HepG2 (cell line): ENCODE data around the gene MNT. TPM values are rescaled to one million over a fixed set of nuclear protein-coding genes. Genes with fewer than 3 reads are reported as not detected.
A peak's percentile ranks its signal among the peaks of the same experiment; 100 is the strongest.

Source experiments
- CHCHD3 ChIP-seq: sonication (generic); formaldehyde crosslinking; IDR thresholded peaks from 2 replicates; pipeline ENCODE4 v1.8.0; 2022; ENCODE audit warnings: mild to moderate bottlenecking, missing genetic modification reagents, moderate library complexity
- DNMT1 ChIP-seq: sonication (generic); formaldehyde crosslinking; IDR thresholded peaks from 2 replicates; pipeline ENCODE4 v1.5.1; 2020; ENCODE audit warnings: mild to moderate bottlenecking, missing genetic modification reagents
- ELF3 ChIP-seq: IDR thresholded peaks from 2 replicates; pipeline ENCODE4 v1.6.1; 2016; ENCODE audit warnings: missing genetic modification reagents, missing compliant biosample characterization
- FOXJ3 ChIP-seq: sonication (generic); formaldehyde crosslinking; IDR thresholded peaks from 2 replicates; pipeline ENCODE4 v1.4.0; 2020; ENCODE audit warnings: missing genetic modification reagents, mild to moderate bottlenecking, borderline replicate concordance
- GATAD1 ChIP-seq: IDR thresholded peaks from 2 replicates; pipeline ENCODE4 v1.6.1; 2016; ENCODE audit warnings: missing genetic modification reagents, missing compliant biosample characterization
- HNF4A ChIP-seq: sonication (generic); formaldehyde crosslinking; IDR thresholded peaks from 2 replicates; pipeline ENCODE4 v1.4.0; 2020; ENCODE audit warnings: missing genetic modification reagents
- JUND ChIP-seq: sonication (generic); formaldehyde crosslinking; IDR thresholded peaks from 2 replicates; pipeline ENCODE4 v1.8.0; 2022; ENCODE audit warnings: mild to moderate bottlenecking, missing genetic modification reagents
- NFKBIZ ChIP-seq: IDR thresholded peaks from 2 replicates; pipeline ENCODE4 v1.6.1; 2018; ENCODE audit warnings: missing genetic modification reagents, missing compliant biosample characterization
- NRL ChIP-seq: sonication (generic); formaldehyde crosslinking; IDR thresholded peaks from 2 replicates; pipeline ENCODE4 v1.5.0; 2020; ENCODE audit warnings: missing genetic modification reagents, mild to moderate bottlenecking, moderate library complexity, borderline replicate concordance
- POLR2AphosphoS5 ChIP-seq: IDR thresholded peaks from 2 replicates; pipeline ENCODE4 v1.6.1; 2012; ENCODE audit warnings: low read depth, low read length
- SNRNP70 ChIP-seq: fragments of 200-400 bp; formaldehyde crosslinking; IDR thresholded peaks from 2 replicates; pipeline ENCODE4 v1.6.1; 2017; ENCODE audit warnings: mild to moderate bottlenecking, low read depth, low read length, moderate library complexity
- ZNF317 ChIP-seq: sonication (generic); formaldehyde crosslinking; IDR thresholded peaks from 2 replicates; pipeline ENCODE4 v1.5.0; 2020; ENCODE audit warnings: mild to moderate bottlenecking, missing genetic modification reagents
- ZNF468 ChIP-seq: sonication (generic); formaldehyde crosslinking; IDR thresholded peaks from 2 replicates; pipeline ENCODE4 v1.8.0; 2022; ENCODE audit warnings: mild to moderate bottlenecking, moderate library complexity, missing genetic modification reagents
- ZNF503 ChIP-seq: sonication (generic); formaldehyde crosslinking; IDR thresholded peaks from 2 replicates; pipeline ENCODE4 v1.4.0; 2020; ENCODE audit warnings: missing genetic modification reagents
- ZNF543 ChIP-seq: sonication (generic); formaldehyde crosslinking; IDR thresholded peaks from 2 replicates; pipeline ENCODE4 v1.4.0; 2020; ENCODE audit warnings: mild to moderate bottlenecking, missing genetic modification reagents
- ZNF609 ChIP-seq: sonication (generic); formaldehyde crosslinking; IDR thresholded peaks from 2 replicates; pipeline ENCODE4 v1.4.0; 2020; ENCODE audit warnings: mild to moderate bottlenecking, missing genetic modification reagents, borderline replicate concordance
- ZNF619 ChIP-seq: sonication (generic); formaldehyde crosslinking; IDR thresholded peaks from 2 replicates; pipeline ENCODE4 v1.4.0; 2020; ENCODE audit warnings: mild to moderate bottlenecking, missing genetic modification reagents
- ZNF639 ChIP-seq: conservative IDR thresholded peaks from 2 replicates; pipeline ENCODE4 v1.6.1; 2018; ENCODE audit warnings: missing genetic modification reagents
- polyA plus RNA-seq, 8 experiments: library from polyadenylated mRNA; depleted of rRNA in 3 of 8; stranded (reverse) in 7 of 8; unstranded in 1 of 8; fragments of >200 nt; fragmentation: Illumina TruSeq in 4 of 8; extraction: Trizol in 4 of 8; gene quantifications; 2 replicates each; pipeline versions ENCODE4 v1.2.1 to v1.2.3, GENCODE V29; 2011 to 2016; ENCODE audit warnings: low read depth in 4 of 8, missing spikeins in 1 of 8, mixed read lengths in 1 of 8; ENCODE audit not compliant: insufficient read depth in 1 of 8
- total RNA-seq, 5 experiments: library from RNA; depleted of rRNA; stranded (reverse); fragments of >200 nt; fragmentation: Illumina TruSeq; extraction: Trizol; gene quantifications; 2 replicates each; pipeline ENCODE4 v1.2.3, GENCODE V29; 2016; ENCODE audit warnings: low read depth in 1 of 5

The MNT gene
- total and polyA plus RNA-seq, 2 of the 13 experiments (the other 11 are each of a cell fraction or from before 2014, with no cell fraction given), result 2.1 to 3.5 TPM

- TF ChIP-seq ZNF503 (CRISPR knock-in tag) (no peak), POLR2AphosphoS5 (no peak), NFKBIZ (CRISPR knock-in tag) (no peak), ZNF317 (CRISPR knock-in tag) (0 out of 2 replicates have a peak, but pooled peaks have one; percentile 6), ZNF639 (CRISPR knock-in tag) (no peak; the same call in 1 of the 2 replicates), FOXJ3 (CRISPR knock-in tag) (no peak), ZNF543 (CRISPR knock-in tag) (no peak; the same call in 1 of the 2 replicates), ELF3 (no peak), SNRNP70 (no peak), JUND (CRISPR knock-in tag) (no peak), ZNF609 (CRISPR knock-in tag) (peak; percentile 9), NRL (no peak), CHCHD3 (CRISPR knock-in tag) (no peak), ZNF619 (CRISPR knock-in tag) (no peak), DNMT1 (CRISPR knock-in tag) (no peak), GATAD1 (CRISPR knock-in tag) (0 out of 2 replicates have a peak, but pooled peaks have one; percentile 30), HNF4A (no peak), ZNF468 (no peak)
Observed at GRCh38 chr17:2336852-2337543, 63.9 kb downstream of the MNT start, which contains the start of gene SGSM2 (continued).
